H1 (cell line): Measurements from ENCODE around the gene IL17RD. TPM values are rescaled to one million over a fixed set of nuclear protein-coding genes. Genes with fewer than 3 reads are reported as not detected.

Experiments
- CTCF ChIA-PET: fragments of 300-600 bp; sonication (Branson Sonifier 250); formaldehyde crosslinking; loops from one replicate; lab custom pipeline; 2021; ENCODE audit not compliant: partially characterized antibody; lab: Charles Lee
- POLR2A ChIA-PET: fragments of 300-600 bp; sonication (Branson Sonifier 250); formaldehyde crosslinking; loops from one replicate; lab custom pipeline; 2021; ENCODE audit warnings: inconsistent platforms; ENCODE audit not compliant: partially characterized antibody; lab: Charles Lee
- DNase-seq, 2 experiments: peaks; one replicate each; pipeline versions ENCODE4 v3.0.0 to v3.0.0-alpha.2; 2010 to 2022; ENCODE audit warnings: low spot score in 2 of 2, low read depth in 1 of 2, mixed read lengths in 1 of 2
- FAIRE-seq: peaks from 2 replicates; lab custom pipeline; 2011; peaks lifted over from hg19 to GRCh38; lab: Jason Lieb, UNC
- H2AFZ ChIP-seq: 2 replicates; pipeline ENCODE4 v1.8.1; 2012; ENCODE audit warnings: low read length, inconsistent platforms
- H2AK5ac ChIP-seq: 2 replicates; pipeline ENCODE4 v1.6.1; 2013; ENCODE audit warnings: low read depth, low read length
- H2BK120ac ChIP-seq: replicated peaks from 2 replicates; pipeline ENCODE3; 2013; ENCODE audit warnings: low read depth, low read length, inconsistent platforms
- H2BK12ac ChIP-seq: 2 replicates; pipeline ENCODE4 v1.6.1; 2013; ENCODE audit warnings: low read depth, low read length
- H2BK15ac ChIP-seq: 2 replicates; pipeline ENCODE4 v1.6.1; 2013; ENCODE audit warnings: low read length
- H2BK20ac ChIP-seq: 2 replicates; pipeline ENCODE4 v1.6.1; 2013; ENCODE audit warnings: low read length
- H2BK5ac ChIP-seq: 2 replicates; pipeline ENCODE4 v1.6.1; 2013; ENCODE audit warnings: low read depth, low read length
- H3K14ac ChIP-seq: 2 replicates; pipeline ENCODE4 v1.6.1; 2013; ENCODE audit warnings: inconsistent platforms; ENCODE audit not compliant: insufficient read length
- H3K18ac ChIP-seq: 2 replicates; pipeline ENCODE4 v1.6.1; 2013; ENCODE audit warnings: low read length; ENCODE audit errors: extremely low read depth
- H3K23ac ChIP-seq: 2 replicates; pipeline ENCODE4 v1.6.1; 2013; ENCODE audit warnings: inconsistent platforms; ENCODE audit not compliant: insufficient read length
- H3K23me2 ChIP-seq: 2 replicates; pipeline ENCODE4 v1.6.1; 2013; ENCODE audit warnings: low read depth, low read length
- H3K27ac ChIP-seq: 2 replicates; pipeline ENCODE4 v1.6.1; 2011; ENCODE audit warnings: low read depth, low read length, inconsistent platforms
- H3K27me3 ChIP-seq, 4 experiments: replicated peaks in 1 of 4; 1 replicate in 1 of 4; 2 replicates in 3 of 4; pipeline versions ENCODE4 v1.6.1 to v1.8.1; 2011 to 2013; ENCODE audit warnings: low read length in 3 of 4, mild to moderate bottlenecking in 3 of 4, inconsistent platforms in 2 of 4, mixed read lengths in 2 of 4, moderate library complexity in 1 of 4; ENCODE audit not compliant: control insufficient read depth in 3 of 4, insufficient read depth in 3 of 4; ENCODE audit errors: extremely low read depth in 1 of 4
- H3K36me3 ChIP-seq, 4 experiments: 2 replicates each; pipeline versions ENCODE4 v1.6.1 to v1.8.1; 2011 to 2013; ENCODE audit warnings: mild to moderate bottlenecking in 4 of 4, low read length in 3 of 4, moderate library complexity in 2 of 4, control low read depth in 1 of 4, inconsistent platforms in 1 of 4; ENCODE audit not compliant: insufficient read depth in 4 of 4, control insufficient read depth in 2 of 4
- H3K4ac ChIP-seq: replicated peaks from 2 replicates; pipeline ENCODE3; 2013; ENCODE audit warnings: low read length, low read depth, mixed read lengths, inconsistent platforms; ENCODE audit not compliant: insufficient read length
- H3K4me1 ChIP-seq, 4 experiments: replicated peaks in 1 of 4; 1 replicate in 1 of 4; 2 replicates in 3 of 4; pipeline versions ENCODE4 v1.6.1 to v1.8.1; 2011 to 2013; ENCODE audit warnings: low read length in 3 of 4, inconsistent platforms in 2 of 4, mixed read lengths in 1 of 4; ENCODE audit not compliant: insufficient read depth in 4 of 4, control insufficient read depth in 3 of 4
- H3K4me2 ChIP-seq, 2 experiments: 2 replicates each; pipeline versions ENCODE4 v1.6.1 to v1.8.1; 2011 to 2013; ENCODE audit warnings: low read depth in 2 of 2, low read length in 2 of 2, control low read depth in 1 of 2, inconsistent platforms in 1 of 2, mild to moderate bottlenecking in 1 of 2; ENCODE audit not compliant: insufficient read depth in 1 of 2
- H3K4me3 ChIP-seq, 4 experiments: fragments of 200-600, 300-600 bp in 1 of 4; sonication (generic), shearing (Covaris generic), sonication (Bioruptor Twin) in 1 of 4; 2 replicates each; pipeline versions ENCODE4 v1.5.1 to v1.8.1; 2011 to 2016; ENCODE audit warnings: low read length in 4 of 4, low read depth in 3 of 4, control low read depth in 2 of 4, inconsistent platforms in 2 of 4, mild to moderate bottlenecking in 2 of 4, mixed read lengths in 1 of 4, moderate library complexity in 1 of 4; ENCODE audit not compliant: insufficient read depth in 2 of 4; ENCODE audit errors: extremely low read depth in 1 of 4
- H3K56ac ChIP-seq: replicated peaks from 2 replicates; pipeline ENCODE3; 2013; ENCODE audit warnings: low read depth, mild to moderate bottlenecking, mixed read lengths, low read length, inconsistent platforms; ENCODE audit not compliant: insufficient read length
- H3K79me1 ChIP-seq: 2 replicates; pipeline ENCODE4 v1.6.1; 2013; ENCODE audit warnings: low read depth, low read length, control low read depth
- H3K79me2 ChIP-seq, 2 experiments: 2 replicates each; pipeline versions ENCODE4 v1.6.1 to v1.8.1; 2012 to 2013; ENCODE audit warnings: low read length in 2 of 2, mild to moderate bottlenecking in 2 of 2, inconsistent platforms in 1 of 2; ENCODE audit not compliant: insufficient read depth in 2 of 2, control insufficient read depth in 1 of 2
- H3K9ac ChIP-seq, 4 experiments: replicated peaks in 1 of 4; 1 replicate in 1 of 4; 2 replicates in 3 of 4; pipeline versions ENCODE4 v1.6.1 to v1.8.1; 2011 to 2013; ENCODE audit warnings: low read depth in 3 of 4, low read length in 3 of 4, control low read depth in 2 of 4, mild to moderate bottlenecking in 2 of 4, moderate library complexity in 2 of 4, inconsistent platforms in 1 of 4; ENCODE audit errors: extremely low read depth in 1 of 4
- H3K9me3 ChIP-seq, 2 experiments: 2 replicates each; pipeline versions ENCODE4 v1.6.1 to v1.8.1; 2012 to 2013; ENCODE audit warnings: mild to moderate bottlenecking in 2 of 2, moderate library complexity in 2 of 2, control low read depth in 1 of 2, inconsistent platforms in 1 of 2, low read depth in 1 of 2, low read length in 1 of 2, mixed read lengths in 1 of 2; ENCODE audit not compliant: insufficient read depth in 2 of 2
- H4K20me1 ChIP-seq, 2 experiments: replicated peaks in 1 of 2; 2 replicates each; pipeline versions ENCODE3 to v1.8.1; 2011 to 2013; ENCODE audit warnings: inconsistent platforms in 2 of 2, low read length in 2 of 2, mild to moderate bottlenecking in 1 of 2; ENCODE audit not compliant: insufficient read depth in 2 of 2, control insufficient read depth in 1 of 2
- H4K5ac ChIP-seq: 2 replicates; pipeline ENCODE4 v1.6.1; 2013; ENCODE audit warnings: low read length, low read depth, mixed read lengths, inconsistent platforms; ENCODE audit not compliant: insufficient read length
- H4K8ac ChIP-seq: 2 replicates; pipeline ENCODE4 v1.8.0; 2013; ENCODE audit warnings: mild to moderate bottlenecking, moderate library complexity, low read length, inconsistent platforms; ENCODE audit not compliant: insufficient read depth; ENCODE audit errors: extremely low read depth
- H4K91ac ChIP-seq: replicated peaks from 2 replicates; pipeline ENCODE3; 2013; ENCODE audit warnings: low read length, mixed read lengths, inconsistent platforms; ENCODE audit not compliant: insufficient read length
- BCL11A ChIP-seq, 2 experiments: IDR thresholded peaks; one replicate each; pipeline ENCODE4 v1.6.1; 2011; ENCODE audit warnings: low read depth in 2 of 2, low read length in 2 of 2, mild to moderate bottlenecking in 2 of 2
- EGR1 ChIP-seq: IDR thresholded peaks from 2 replicates; pipeline ENCODE4 v1.6.1; 2011; ENCODE audit warnings: low read depth, low read length, borderline replicate concordance
- NRF1 ChIP-seq: IDR thresholded peaks from 2 replicates; pipeline ENCODE4 v1.6.1; 2011; ENCODE audit warnings: mild to moderate bottlenecking, low read depth, low read length, improper control_type of control experiment
- POLR2AphosphoS5 ChIP-seq: IDR thresholded peaks from 2 replicates; pipeline ENCODE4 v1.6.1; 2011; ENCODE audit warnings: low read depth, low read length
- POU5F1 ChIP-seq: IDR thresholded peaks from 2 replicates; pipeline ENCODE4 v1.6.1; 2011; ENCODE audit warnings: low read depth, mild to moderate bottlenecking, low read length, moderate library complexity
- RBBP5 ChIP-seq: IDR thresholded peaks from 2 replicates; pipeline ENCODE4 v1.7.1; 2012; ENCODE audit warnings: low read depth, mild to moderate bottlenecking, inconsistent platforms, low read length, moderate library complexity, borderline replicate concordance
- SAP30 ChIP-seq: fragments of 300-600 bp; sonication (generic); IDR thresholded peaks from 2 replicates; pipeline ENCODE4 v1.7.1; 2012; ENCODE audit warnings: low read length, moderate library complexity, mild to moderate bottlenecking, inconsistent platforms; ENCODE audit not compliant: insufficient read depth, insufficient replicate concordance
- SIX5 ChIP-seq: IDR thresholded peaks from 2 replicates; pipeline ENCODE4 v1.6.1; 2011; ENCODE audit warnings: mild to moderate bottlenecking, low read depth, low read length
- SRF ChIP-seq: IDR thresholded peaks from 2 replicates; pipeline ENCODE4 v1.6.1; 2011; ENCODE audit warnings: mild to moderate bottlenecking, low read depth, low read length, moderate library complexity
- TEAD4 ChIP-seq: IDR thresholded peaks from 2 replicates; pipeline ENCODE4 v1.6.1; 2012; ENCODE audit warnings: low read depth, low read length, inconsistent platforms, mixed read lengths
- WGBS, 2 experiments: shearing (Covaris generic) in 1 of 2; methylation state at CpG; one replicate each; pipeline versions ENCODE4 v1.1.6 to v1.1.7; 2013 to 2015; ENCODE audit warnings: low lambda C conversion rate in 2 of 2, mixed read lengths in 2 of 2, inconsistent platforms in 1 of 2, low coverage in 1 of 2, missing lambda C conversion rate in 1 of 2; ENCODE audit not compliant: insufficient replicate concordance in 2 of 2, insufficient coverage in 1 of 2, insufficient read length in 1 of 2; ENCODE audit errors: extremely low coverage in 1 of 2, missing lambda C conversion rate in 1 of 2; 5-methylcytosine and 5-hydroxymethylcytosine counted together
- polyA plus RNA-seq, 7 experiments: library from polyadenylated mRNA; depleted of rRNA in 3 of 7; stranded (reverse) in 5 of 7; unstranded in 2 of 7; fragments of >200 nt in 5 of 7; fragments of 200-250 nt in 2 of 7; gene quantifications; 1 replicate in 5 of 7; 2 replicates in 1 of 7; 4 replicates in 1 of 7; pipeline versions ENCODE4 v1.2.1 to v1.2.3, GENCODE V29; 2011 to 2013; ENCODE audit warnings: missing spikeins in 2 of 7, mixed read lengths in 2 of 7
- total RNA-seq: library from RNA; stranded (reverse); fragmentation: NEBNext Ultra II Directional; extraction: Animal tissue kit (Norgen Biotek cat#: 25700); gene quantifications from 2 replicates; pipeline ENCODE4 v1.2.1, GENCODE V29; 2021

IL17RD gene
- total and polyA plus RNA-seq, 2 of the 8 experiments (the other 6 are each of a cell fraction or from before 2014, with no cell fraction given): 10.9 to 48.9 TPM

GRCh38 chr3:57057351-57057750, 107.8 kb downstream of the IL17RD start:
- TF ChIP-seq RBBP5 (no peak), POLR2AphosphoS5 (no peak), BCL11A (IDR thresholded peaks at IDR 0.05; ENCODE audit: low read depth in 2 of 2, low read length in 2 of 2) (no peak), TEAD4 (no peak), EGR1 (no peak), NRF1 (no peak), SAP30 (no peak), POU5F1 (no peak), SRF (no peak), SIX5 (no peak)
- Histone ChIP-seq H3K4ac (no peak overlapping the region), H3K4me1 (peaks cover 0 to 12% (median 7%) of the 10 kb centered on the region in 4 experiments; a peak in 6 of 7 replicates), H4K91ac (no peak overlapping the region), H2BK15ac (no peak overlapping the region), H2AFZ (no peak overlapping the region), H3K23ac (no peak overlapping the region), H2BK120ac (no peak overlapping the region), H3K4me2 (no peak overlapping the region), H2BK20ac (no peak overlapping the region), H2BK12ac (no peak overlapping the region), H3K36me3 (no peaks in the 10 kb centered on the region), H3K9me3 (no peaks in the 10 kb centered on the region), H3K4me3 (no peak overlapping the region), H3K27ac (no peak overlapping the region), H4K5ac (no peak overlapping the region), H3K14ac (no peak overlapping the region), H3K79me2 (no peaks in the 10 kb centered on the region), H3K56ac (no peak overlapping the region), H4K8ac (no peak overlapping the region), H2AK5ac (no peak overlapping the region), H2BK5ac (no peak overlapping the region), H3K79me1 (no peaks in the 10 kb centered on the region), H3K27me3 (no peaks in the 10 kb centered on the region), H4K20me1 (peaks cover 0 to 1% of the 10 kb centered on the region in 2 experiments), H3K9ac (no peak overlapping the region), H3K18ac (no peak overlapping the region), H3K23me2 (no peaks in the 10 kb centered on the region; the same call in 1 of the 2 replicates)
- POLR2A ChIA-PET: no interaction called here
- DNase-seq: no peak
- no peak for FAIRE-seq
- CTCF ChIA-PET: no interaction called here
- 78% methylated on average over 6 of the region's 6 CpGs; no CpG with 5 or more reads in 1 of the 2 experiments for WGBS, 2 experiments
